ENCODE measurements around the gene FAM114A2. TPM values are rescaled to one million over a fixed set of nuclear protein-coding genes. Genes with fewer than 3 reads are reported as not detected.

FAM114A2 gene
- total RNA-seq, 1 donor from 2014 or later: 23.6 TPM

- no peak for DNase-seq (ENCODE audit: low spot score, unreplicated experiment)
- Mint-ChIP-seq H3K9me3 (ENCODE audit: low read depth) (no peaks in the 10 kb centered on the region), H3K4me3 (ENCODE audit: low read depth) (no peak overlapping the region), H3K4me1 (ENCODE audit: low read depth) (no peaks in the 10 kb centered on the region), H3K27ac (no peak overlapping the region), H3K36me3 (ENCODE audit: insufficient read depth) (no peaks in the 10 kb centered on the region), H3K27me3 (no peaks in the 10 kb centered on the region)
- no peak for TF ChIP-seq CTCF (IDR thresholded peaks at IDR 0.05; ENCODE audit: unreplicated experiment)
Measured at GRCh38 chr5:154047324-154047723, 8.6 kb upstream of the FAM114A2 start.

GRCh38 chr5:154046486-154046885, 7.8 kb upstream of the FAM114A2 start:
- no peak for DNase-seq (ENCODE audit: low spot score, unreplicated experiment)
- TF ChIP-seq CTCF (IDR thresholded peaks at IDR 0.05; ENCODE audit: unreplicated experiment): no peak
- no peaks in the 10 kb centered on the region for H3K4me1 Mint-ChIP-seq (ENCODE audit: low read depth)
- no peaks in the 10 kb centered on the region for H3K9me3 Mint-ChIP-seq (ENCODE audit: low read depth)
- no peaks in the 10 kb centered on the region for H3K36me3 Mint-ChIP-seq (ENCODE audit: insufficient read depth)
- H3K4me3 Mint-ChIP-seq (ENCODE audit: low read depth): no peak overlapping the region
- no peaks in the 10 kb centered on the region for H3K27me3 Mint-ChIP-seq
- H3K27ac Mint-ChIP-seq: peak overlapping the region; percentile 25

GRCh38 chr5:154044581-154044980, 5.9 kb upstream of the FAM114A2 start:
- no peak overlapping the region for H3K4me3 Mint-ChIP-seq (ENCODE audit: low read depth)
- no peak for DNase-seq (ENCODE audit: low spot score, unreplicated experiment)
- peaks cover 2% of the 10 kb centered on the region for H3K4me1 Mint-ChIP-seq (ENCODE audit: low read depth)
- H3K36me3 Mint-ChIP-seq (ENCODE audit: insufficient read depth): peaks cover 2% of the 10 kb centered on the region
- no peak overlapping the region for H3K27ac Mint-ChIP-seq
- H3K27me3 Mint-ChIP-seq: no peaks in the 10 kb centered on the region
- H3K9me3 Mint-ChIP-seq (ENCODE audit: low read depth): no peaks in the 10 kb centered on the region
- TF ChIP-seq CTCF (IDR thresholded peaks at IDR 0.05; ENCODE audit: unreplicated experiment): no peak

- Mint-ChIP-seq H3K4me1 (ENCODE audit: low read depth) (peaks cover 6% of the 10 kb centered on the region), H3K27ac (no peak overlapping the region), H3K27me3 (no peaks in the 10 kb centered on the region), H3K36me3 (ENCODE audit: insufficient read depth) (peaks cover 2% of the 10 kb centered on the region), H3K9me3 (ENCODE audit: low read depth) (no peaks in the 10 kb centered on the region), H3K4me3 (ENCODE audit: low read depth) (no peak overlapping the region)
- no peak for DNase-seq (ENCODE audit: low spot score, unreplicated experiment)
- TF ChIP-seq CTCF (IDR thresholded peaks at IDR 0.05; ENCODE audit: unreplicated experiment): no peak
Measured at GRCh38 chr5:154044099-154044498, 5.4 kb upstream of the FAM114A2 start.

- TF ChIP-seq CTCF (IDR thresholded peaks at IDR 0.05; ENCODE audit: unreplicated experiment): no peak
- no peak overlapping the region for H3K27ac Mint-ChIP-seq
- peaks cover 2% of the 10 kb centered on the region for H3K36me3 Mint-ChIP-seq (ENCODE audit: insufficient read depth)
- H3K4me1 Mint-ChIP-seq (ENCODE audit: low read depth): peaks cover 15% of the 10 kb centered on the region
- no peaks in the 10 kb centered on the region for H3K27me3 Mint-ChIP-seq
- no peak overlapping the region for H3K4me3 Mint-ChIP-seq (ENCODE audit: low read depth)
- H3K9me3 Mint-ChIP-seq (ENCODE audit: low read depth): no peaks in the 10 kb centered on the region
- DNase-seq (ENCODE audit: low spot score, unreplicated experiment): no peak
Measured at GRCh38 chr5:154042766-154043165, 4.1 kb upstream of the FAM114A2 start.
